HG03521 (cell line): Measurements from ENCODE around the gene ROBO1.

Experiments
- ATAC-seq: cut with Tn5 transposase; IDR thresholded peaks from one replicate; pipeline ENCODE4 v1.9.1; 2021; ENCODE audit warnings: mild to moderate bottlenecking, moderate library complexity; ENCODE audit not compliant: unreplicated experiment

ROBO1 gene

GRCh38 chr3:78823859-78824258, 943.9 kb downstream of the ROBO1 start:
- ATAC-seq: no peak

GRCh38 chr3:78823434-78823833, 944.4 kb downstream of the ROBO1 start:
- no peak for ATAC-seq

GRCh38 chr3:78822726-78823125, 945.1 kb downstream of the ROBO1 start:
- no peak for ATAC-seq

GRCh38 chr3:78820542-78820941, 947.3 kb downstream of the ROBO1 start:
- no peak for ATAC-seq

GRCh38 chr3:78818161-78818985, 949.4 kb downstream of the ROBO1 start:
- ATAC-seq: no peak

- ATAC-seq: no peak
These were observed 952.8 kb downstream of the ROBO1 start for GRCh38 chr3:78814893-78815562.

- no peak for ATAC-seq
These were observed 955.6 kb downstream of the ROBO1 start for GRCh38 chr3:78812166-78812565.

GRCh38 chr3:78809966-78810365, 957.8 kb downstream of the ROBO1 start:
- ATAC-seq: no peak

- ATAC-seq: no peak
These were observed 963.4 kb downstream of the ROBO1 start for GRCh38 chr3:78804251-78805037.

- ATAC-seq: no peak
These were observed 965.3 kb downstream of the ROBO1 start for GRCh38 chr3:78802562-78802930.

- ATAC-seq: no peak
These were observed 965.8 kb downstream of the ROBO1 start for GRCh38 chr3:78801926-78802561.

- no peak for ATAC-seq
These were observed 968.1 kb downstream of the ROBO1 start for GRCh38 chr3:78799681-78800080.

- no peak for ATAC-seq
These were observed 969.4 kb downstream of the ROBO1 start for GRCh38 chr3:78798266-78798832.

GRCh38 chr3:78794431-78794830, 973.4 kb downstream of the ROBO1 start:
- ATAC-seq: no peak

GRCh38 chr3:78792733-78793132, 975.1 kb downstream of the ROBO1 start:
- no peak for ATAC-seq

GRCh38 chr3:78792212-78792611, 975.6 kb downstream of the ROBO1 start:
- ATAC-seq: no peak

GRCh38 chr3:78791753-78792152, 976.0 kb downstream of the ROBO1 start:
- ATAC-seq: no peak

- no peak for ATAC-seq
These were observed 979.0 kb downstream of the ROBO1 start for GRCh38 chr3:78788839-78789238.

- no peak for ATAC-seq
These were observed 982.8 kb downstream of the ROBO1 start for GRCh38 chr3:78785004-78785403.

- no peak for ATAC-seq
These were observed 986.4 kb downstream of the ROBO1 start for GRCh38 chr3:78781351-78781750.
